Measurements from ENCODE around the gene PGS1. TPM values are rescaled to one million over a fixed set of nuclear protein-coding genes. Genes with fewer than 3 reads are reported as not detected.

Gene PGS1
- total and polyA plus RNA-seq, 2 of the 8 experiments (the other 6 are each of a cell fraction or from before 2014, with no cell fraction given) = 46.7 to 60.0 TPM

GRCh38 chr17:78425429-78425828 is 47.0 kb downstream of the PGS1 start (continued):
- TF ChIP-seq CHD1 (IDR thresholded peaks at IDR 0.05; ENCODE audit: low read depth, low read length) (no peak), SP1 (IDR thresholded peaks at IDR 0.05; ENCODE audit: low read depth, low read length) (no peak)
